ENCODE results near the gene ECT2.
A peak's percentile ranks its signal among the peaks of the same experiment; 100 is the strongest.
"Not testable (repeated sequence)": the region's sequence is repeated elsewhere in the genome, so short reads cannot be mapped to it uniquely, and the experiment has no call there.

The ECT2 gene

GRCh38 chr3:172813462-172813861 lies 62.9 kb downstream of the ECT2 start:
- no peak for DNase-seq

DNA sequence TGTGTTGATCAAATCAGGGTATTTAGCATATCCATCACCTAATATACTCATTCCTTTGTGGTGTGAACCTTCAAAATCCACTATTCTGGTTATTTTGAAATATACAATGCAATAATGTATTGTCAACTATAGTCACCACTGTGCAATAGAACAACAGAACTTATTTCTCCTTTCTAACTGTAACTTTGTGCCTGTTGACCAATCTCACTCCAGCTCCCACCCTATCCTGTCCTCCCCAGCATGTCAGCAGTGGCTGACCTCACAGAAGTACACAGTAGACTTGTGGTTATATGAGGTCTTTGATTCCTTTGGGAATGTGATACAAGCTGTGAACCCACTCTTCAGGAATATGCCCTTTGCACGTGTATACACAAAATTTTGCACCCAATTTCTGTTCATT lies 64.2 kb downstream of the ECT2 start:
- no peak for DNase-seq

DNA sequence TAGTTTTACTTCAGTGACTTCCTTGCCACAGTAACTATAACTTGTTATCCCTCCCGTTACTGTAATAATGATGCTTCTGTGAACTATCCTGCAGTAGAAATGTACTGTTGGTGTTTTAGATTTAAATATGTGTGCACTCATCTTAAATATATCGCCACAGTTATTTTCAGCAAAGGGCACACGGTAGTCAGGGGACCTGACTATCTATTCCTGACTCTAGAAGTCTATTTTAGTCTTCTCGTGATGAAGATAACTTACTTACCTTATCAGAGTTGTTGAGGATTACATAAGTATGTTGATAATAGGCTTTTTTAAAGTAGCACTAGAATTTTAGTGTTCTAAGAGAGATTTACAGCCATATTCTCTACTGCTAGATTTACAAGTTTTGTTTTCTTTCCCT lies 65.3 kb downstream of the ECT2 start:
- DNase-seq: no peak

- no peak for DNase-seq
These were observed 65.8 kb downstream of the ECT2 start for GRCh38 chr3:172816281-172816680.

- DNase-seq: no peak
These were observed 66.4 kb downstream of the ECT2 start for GRCh38 chr3:172816968-172817367.

DNA sequence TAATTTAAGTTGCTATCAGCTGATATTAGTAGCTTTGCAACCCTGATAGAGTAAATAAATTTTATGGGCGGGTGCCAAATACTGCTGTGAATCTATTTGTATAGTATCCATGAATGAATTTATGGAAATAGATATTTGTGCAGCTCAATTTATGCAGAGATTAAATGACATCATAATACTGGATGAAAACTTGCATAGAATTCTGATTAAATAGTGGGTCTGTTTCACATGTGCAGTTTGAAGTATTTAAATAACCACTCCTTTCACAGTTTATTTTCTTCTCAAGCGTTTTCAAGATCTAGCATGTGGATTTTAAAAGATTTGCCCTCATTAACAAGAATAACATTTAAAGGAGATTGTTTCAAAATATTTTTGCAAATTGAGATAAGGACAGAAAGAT lies 70.0 kb downstream of the ECT2 start:
- DNase-seq: no peak

GRCh38 chr3:172824229-172824628 lies 73.7 kb downstream of the ECT2 start:
- DNase-seq: no peak

GRCh38 chr3:172827231-172827630 lies 76.7 kb downstream of the ECT2 start:
- not testable (repeated sequence) for DNase-seq

DNA sequence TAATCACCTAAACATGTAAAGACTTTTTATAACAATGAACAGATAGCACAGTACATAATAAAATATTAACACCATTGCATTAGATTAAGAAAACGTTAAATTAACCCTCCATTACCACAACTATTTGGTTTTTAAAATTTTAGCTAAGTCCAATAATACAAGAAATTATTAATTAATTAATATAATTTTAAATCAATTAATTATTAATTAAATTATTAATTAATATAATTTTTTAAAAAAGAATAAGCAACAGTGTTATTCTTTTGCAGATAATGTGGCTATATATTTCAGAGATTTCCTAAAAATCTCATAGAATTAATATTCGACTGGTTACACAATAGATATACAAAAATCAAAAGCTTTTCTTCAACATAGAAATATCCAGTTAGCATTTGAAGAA lies 82.5 kb downstream of the ECT2 start:
- DNase-seq: no peak

- peak; percentile 6 for DNase-seq
These were observed 86.0 kb downstream of the ECT2 start for GRCh38 chr3:172836390-172836997.

DNA sequence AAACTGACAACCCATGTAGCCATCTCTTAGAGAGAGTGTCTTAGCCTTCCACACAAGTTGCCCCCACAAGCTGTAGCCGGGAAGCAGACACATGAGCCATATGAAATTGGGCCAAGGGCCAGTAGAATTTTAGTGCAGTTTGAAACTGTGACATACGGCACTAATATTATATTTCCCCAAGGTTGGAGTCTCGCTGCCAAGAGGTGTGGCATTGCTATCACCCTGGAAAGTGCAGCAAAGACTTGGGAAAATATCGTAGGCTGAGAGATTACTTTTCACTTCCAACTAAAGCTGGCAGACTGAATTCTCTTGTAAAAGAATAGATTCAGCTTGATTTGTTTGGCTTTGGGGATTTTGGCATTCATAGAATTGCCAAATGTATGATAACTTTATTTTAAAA lies 89.2 kb downstream of the ECT2 start:
- no peak for DNase-seq

- DNase-seq: no peak
These were observed 89.9 kb downstream of the ECT2 start for GRCh38 chr3:172840463-172840862.

DNA sequence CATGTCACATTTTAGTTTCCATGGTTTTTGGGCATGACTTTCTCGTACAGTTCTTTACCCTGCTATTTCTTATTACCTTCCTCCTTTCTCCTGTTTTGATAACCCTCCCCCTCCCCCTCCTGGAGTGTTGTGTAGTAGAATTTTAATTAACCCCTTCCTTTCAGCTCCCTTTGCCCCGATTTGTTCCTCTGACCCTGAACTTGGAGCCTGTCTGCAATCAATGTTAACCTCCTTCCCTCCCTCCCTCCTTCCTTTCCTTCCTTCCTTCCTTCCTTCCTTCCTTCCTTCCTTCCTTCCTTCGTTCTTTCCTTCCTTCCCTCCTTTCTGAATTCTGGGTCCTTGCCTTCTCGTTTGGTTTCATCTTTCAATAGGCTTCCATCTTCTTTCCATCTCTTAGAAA lies 90.4 kb downstream of the ECT2 start:
- no peak for DNase-seq

DNA sequence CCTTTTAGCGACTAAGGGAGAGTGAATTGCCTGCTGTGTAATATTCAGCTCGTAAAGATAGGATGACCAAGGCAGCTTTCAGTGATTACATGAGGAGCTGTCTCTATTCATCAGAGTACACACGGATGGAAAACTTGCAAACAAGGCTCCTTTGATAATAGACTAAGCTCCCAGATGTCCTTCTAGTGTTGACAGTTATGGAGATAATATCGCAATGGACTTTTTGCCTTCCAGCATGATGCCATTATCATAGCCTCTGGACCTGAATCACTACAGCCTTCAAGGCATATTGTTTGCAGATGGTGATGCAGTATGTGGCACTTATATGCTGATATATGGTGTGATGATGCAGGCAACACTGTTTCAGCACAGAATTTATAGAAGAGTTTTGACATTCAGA lies 93.9 kb downstream of the ECT2 start:
- no peak for DNase-seq

DNA sequence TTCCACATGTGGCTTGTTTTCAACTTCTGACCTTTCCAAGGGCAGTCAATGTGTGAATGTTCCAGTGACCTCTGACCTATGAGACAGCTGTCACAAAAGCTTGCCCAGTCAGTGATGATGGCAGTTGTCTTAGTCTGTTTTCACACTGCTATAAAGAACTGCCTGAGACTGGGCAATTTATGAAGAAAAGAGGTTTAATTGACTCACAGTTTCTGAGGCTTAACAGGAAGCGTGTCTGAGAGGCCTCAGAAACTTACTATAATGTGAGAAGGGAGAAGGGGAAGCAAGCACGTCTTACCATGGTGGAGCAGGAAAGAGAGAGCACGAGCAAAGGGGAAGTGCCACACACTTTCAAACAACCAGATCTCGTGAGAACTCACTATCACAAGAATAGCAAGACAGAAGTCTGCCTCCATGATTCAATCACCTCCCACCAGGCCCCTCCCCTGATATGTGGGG lies 95.6 kb downstream of the ECT2 start:
- no peak for DNase-seq

DNA sequence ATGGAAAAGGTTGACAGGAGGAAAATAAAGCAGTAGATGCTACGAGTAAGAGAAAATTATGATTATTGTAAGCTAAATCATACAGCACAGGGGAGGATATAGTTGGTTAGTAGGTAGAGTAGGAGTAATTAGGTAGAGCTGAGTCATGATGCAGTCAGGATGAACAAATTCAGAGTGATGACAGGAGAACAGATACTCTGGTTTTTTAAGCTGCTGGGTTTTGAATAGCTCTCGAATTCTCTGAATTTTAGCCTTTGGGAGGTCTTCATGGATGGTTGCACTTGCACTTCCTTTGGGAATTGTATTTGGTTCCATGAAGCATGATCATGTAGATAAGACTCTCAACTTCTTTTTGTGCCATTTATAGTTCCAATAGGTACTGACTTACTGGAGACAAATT lies 96.2 kb downstream of the ECT2 start:
- no peak for DNase-seq

DNA sequence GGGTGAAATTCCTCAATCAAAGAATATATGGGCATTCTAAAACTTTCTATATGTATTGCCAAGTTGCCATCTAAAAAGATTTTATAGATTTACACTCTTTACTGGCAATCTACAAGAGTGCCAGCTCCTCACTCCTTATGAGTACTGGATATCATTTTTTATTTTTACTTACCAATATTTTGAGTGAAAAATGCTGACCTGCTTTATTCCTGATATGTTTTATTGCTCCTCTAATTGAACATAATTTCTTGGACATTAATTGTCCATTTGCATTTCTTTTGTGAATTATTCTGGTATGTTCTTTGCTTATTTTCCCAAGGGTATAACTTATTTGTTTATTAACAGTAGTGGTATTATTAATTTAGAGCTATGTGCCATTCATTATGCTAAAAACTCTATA lies 96.8 kb downstream of the ECT2 start:
- no peak for DNase-seq

- no peak for DNase-seq
These were observed 98.4 kb downstream of the ECT2 start for GRCh38 chr3:172848910-172849309.

GRCh38 chr3:172853005-172853404 lies 102.5 kb downstream of the ECT2 start:
- no peak for DNase-seq

- no peak for DNase-seq
These were observed 103.6 kb downstream of the ECT2 start for GRCh38 chr3:172853921-172854666.

- DNase-seq: no peak
These were observed 104.5 kb downstream of the ECT2 start for GRCh38 chr3:172855037-172855436.

GRCh38 chr3:172856795-172857742 lies 106.5 kb downstream of the ECT2 start:
- DNase-seq: no peak

DNA sequence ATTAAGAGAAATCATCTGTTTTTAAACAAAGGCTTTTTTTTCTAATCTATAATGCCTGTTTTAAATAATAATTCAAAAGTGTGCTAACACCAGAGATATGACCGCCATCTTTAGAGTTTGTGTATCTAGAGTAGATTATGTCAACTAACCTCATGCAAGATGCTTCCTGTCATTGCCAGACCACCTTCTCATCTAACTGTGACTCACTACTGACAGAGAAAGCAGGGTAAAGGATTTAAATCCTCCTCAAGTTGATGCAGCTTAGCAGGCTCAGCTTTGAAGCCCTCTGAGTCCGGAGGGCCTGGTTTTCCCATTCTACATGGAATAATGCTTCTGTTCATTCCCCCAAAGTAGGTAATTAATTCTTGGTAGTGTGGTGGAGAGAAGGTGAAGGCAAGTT lies 108.5 kb downstream of the ECT2 start:
- no peak for DNase-seq
